ENCODE measurements around the gene ZNF695. TPM values are rescaled to one million over a fixed set of nuclear protein-coding genes. Genes with fewer than 3 reads are reported as not detected.

The ZNF695 gene
- total RNA-seq, 2 donors from 2014 or later = 1.2 to 5.3 TPM

DNA sequence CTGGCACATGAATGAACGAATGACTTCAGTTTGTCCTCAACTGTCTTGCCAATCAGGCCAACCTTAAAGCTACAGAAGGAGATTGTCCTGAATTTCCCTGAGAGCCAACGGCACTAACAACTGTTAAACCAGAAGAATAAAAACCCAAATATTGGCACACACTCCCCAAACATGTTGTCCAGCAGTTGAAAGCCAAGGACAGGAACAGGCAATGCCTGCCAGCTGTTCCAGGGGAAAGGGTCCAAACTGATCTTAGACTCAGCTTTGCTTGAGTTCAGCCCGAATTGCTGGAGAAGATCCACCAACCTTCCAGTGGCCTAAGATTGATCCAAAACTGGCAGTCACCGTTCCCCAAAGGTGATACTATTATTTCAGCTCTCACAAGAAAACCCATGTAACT lies 53.7 kb downstream of the ZNF695 start:
- Histone ChIP-seq H3K27me3 (no peaks in the 10 kb centered on the region), H3K27ac (no peak overlapping the region)
- TF ChIP-seq, protein P1, sequence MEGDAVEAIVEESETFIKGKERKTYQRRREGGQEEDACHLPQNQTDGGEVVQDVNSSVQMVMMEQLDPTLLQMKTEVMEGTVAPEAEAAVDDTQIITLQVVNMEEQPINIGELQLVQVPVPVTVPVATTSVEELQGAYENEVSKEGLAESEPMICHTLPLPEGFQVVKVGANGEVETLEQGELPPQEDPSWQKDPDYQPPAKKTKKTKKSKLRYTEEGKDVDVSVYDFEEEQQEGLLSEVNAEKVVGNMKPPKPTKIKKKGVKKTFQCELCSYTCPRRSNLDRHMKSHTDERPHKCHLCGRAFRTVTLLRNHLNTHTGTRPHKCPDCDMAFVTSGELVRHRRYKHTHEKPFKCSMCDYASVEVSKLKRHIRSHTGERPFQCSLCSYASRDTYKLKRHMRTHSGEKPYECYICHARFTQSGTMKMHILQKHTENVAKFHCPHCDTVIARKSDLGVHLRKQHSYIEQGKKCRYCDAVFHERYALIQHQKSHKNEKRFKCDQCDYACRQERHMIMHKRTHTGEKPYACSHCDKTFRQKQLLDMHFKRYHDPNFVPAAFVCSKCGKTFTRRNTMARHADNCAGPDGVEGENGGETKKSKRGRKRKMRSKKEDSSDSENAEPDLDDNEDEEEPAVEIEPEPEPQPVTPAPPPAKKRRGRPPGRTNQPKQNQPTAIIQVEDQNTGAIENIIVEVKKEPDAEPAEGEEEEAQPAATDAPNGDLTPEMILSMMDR (IDR thresholded peaks at IDR 0.05) = no peak

DNA sequence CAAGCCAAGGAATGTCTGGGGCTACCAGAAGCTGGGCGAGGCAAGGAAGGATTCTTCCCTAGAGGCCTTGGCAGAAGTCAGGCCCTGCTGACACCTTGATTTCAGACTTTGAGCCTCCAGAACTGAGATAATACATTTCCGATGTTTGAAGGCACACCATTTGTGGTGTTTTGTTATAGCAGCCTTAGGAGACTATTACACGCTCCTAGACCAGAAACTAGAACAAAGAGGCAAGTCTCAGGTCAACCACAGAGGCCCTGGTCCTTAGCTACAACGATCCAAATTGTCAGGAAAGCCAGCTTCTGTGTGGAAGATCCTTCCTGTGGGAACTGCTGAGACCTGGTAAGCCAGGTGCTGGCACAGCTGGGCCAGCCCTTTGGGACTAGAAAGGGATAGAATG lies 56.4 kb downstream of the ZNF695 start:
- H3K27me3 ChIP-seq = no peaks in the 10 kb centered on the region
- no peaks in the 10 kb centered on the region for H3K36me3 ChIP-seq
- H3K4me3 ChIP-seq = no peak overlapping the region
- no peak overlapping the region for H3K27ac ChIP-seq
- no peaks in the 10 kb centered on the region for H3K4me1 ChIP-seq
- DNase-seq = no peak
- H3K9me3 ChIP-seq = no peaks in the 10 kb centered on the region
- TF ChIP-seq, protein P1 (IDR thresholded peaks at IDR 0.05) = no peak
- no peak overlapping the region for H3K9ac ChIP-seq (ENCODE audit: low read depth in 2 of 2, low read length in 2 of 2)
- intact Hi-C loops (cut with DNase I) = no loop called here

More for the DNA sequence above, 53.7 kb downstream of the ZNF695 start:
- H3K9ac ChIP-seq (ENCODE audit: low read depth in 2 of 2, low read length in 2 of 2) = no peak overlapping the region
- H3K9me3 ChIP-seq = no peaks in the 10 kb centered on the region
- H3K4me1 ChIP-seq = no peaks in the 10 kb centered on the region
- no peak overlapping the region for H3K4me3 ChIP-seq
- no peak for DNase-seq
- no peaks in the 10 kb centered on the region for H3K36me3 ChIP-seq
- intact Hi-C loops (cut with DNase I) = no loop called here

DNA sequence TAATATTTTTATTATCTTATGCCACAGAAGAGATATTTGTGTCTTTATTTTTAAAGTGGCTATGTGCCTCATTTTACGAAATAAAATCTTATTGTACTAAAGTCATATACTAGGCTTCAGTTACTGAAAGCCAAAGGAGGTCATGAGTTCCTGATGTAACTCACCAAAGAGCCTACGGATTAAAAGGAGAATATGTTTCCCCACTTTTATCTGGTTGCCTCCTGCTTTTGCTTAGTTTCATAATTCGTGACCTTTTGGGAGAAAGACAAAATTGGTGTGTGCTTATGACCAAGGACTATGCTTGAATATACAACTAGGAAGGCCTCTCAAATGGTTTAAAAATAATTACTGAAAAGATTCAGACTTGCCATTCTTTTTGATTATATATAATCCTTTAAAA lies 57.9 kb downstream of the ZNF695 start:
- TF ChIP-seq, protein P1 (IDR thresholded peaks at IDR 0.05) = no peak
- Histone ChIP-seq H3K9ac (ENCODE audit: low read depth in 2 of 2, low read length in 2 of 2) (no peak overlapping the region), H3K27ac (no peak overlapping the region), H3K4me1 (no peaks in the 10 kb centered on the region), H3K9me3 (no peaks in the 10 kb centered on the region), H3K27me3 (no peaks in the 10 kb centered on the region), H3K4me3 (no peak overlapping the region), H3K36me3 (no peaks in the 10 kb centered on the region)
- no peak for DNase-seq
- intact Hi-C loops (cut with DNase I) = no loop called here

DNA sequence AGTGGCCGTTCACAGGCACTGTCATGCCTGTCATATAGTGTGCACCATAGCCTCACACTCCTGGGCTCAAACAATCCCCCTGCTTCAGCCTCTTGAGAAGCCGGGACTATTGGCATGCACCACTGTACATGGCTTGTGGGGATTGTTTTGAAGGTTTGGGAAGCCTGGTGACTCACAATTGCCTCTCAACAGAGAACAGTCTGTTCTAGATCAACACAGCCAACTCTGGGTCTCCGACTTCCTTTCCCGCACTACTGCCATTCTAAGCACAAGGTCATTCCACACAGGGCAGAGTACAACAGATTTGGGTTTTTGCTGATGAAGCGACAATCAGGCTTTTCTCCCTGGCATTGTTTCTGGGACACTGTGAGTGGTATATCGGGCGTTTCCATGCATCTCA lies 60.6 kb downstream of the ZNF695 start:
- intact Hi-C loops (cut with DNase I) = no loop called here
- no peaks in the 10 kb centered on the region for H3K4me1 ChIP-seq
- no peak overlapping the region for H3K9ac ChIP-seq (ENCODE audit: low read depth in 2 of 2, low read length in 2 of 2)
- H3K27me3 ChIP-seq = no peaks in the 10 kb centered on the region
- H3K36me3 ChIP-seq = no peaks in the 10 kb centered on the region
- TF ChIP-seq, protein P1 (IDR thresholded peaks at IDR 0.05) = no peak
- DNase-seq = peak; percentile 24
- H3K4me3 ChIP-seq = no peak overlapping the region
- no peak overlapping the region for H3K27ac ChIP-seq
- no peaks in the 10 kb centered on the region for H3K9me3 ChIP-seq

DNA sequence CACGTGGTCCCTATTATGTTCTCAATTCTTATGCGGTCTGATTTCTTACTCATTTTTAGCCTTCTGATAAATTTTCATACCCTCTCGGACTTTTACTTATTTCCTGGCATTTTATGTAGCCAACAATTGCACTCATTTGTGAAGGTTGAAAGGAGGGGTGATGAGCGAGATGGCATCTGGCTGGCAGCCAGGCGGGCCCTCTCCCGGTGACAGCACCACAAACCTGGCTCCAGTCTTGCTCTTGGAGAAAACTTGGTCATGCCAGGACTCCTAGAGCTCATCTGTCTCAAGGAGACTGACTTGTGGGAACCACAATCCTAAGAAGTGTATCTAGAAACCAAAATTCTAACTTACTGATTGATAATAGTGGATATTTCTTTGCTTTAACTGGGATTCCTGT lies 61.5 kb downstream of the ZNF695 start:
- Histone ChIP-seq H3K4me1 (no peaks in the 10 kb centered on the region), H3K4me3 (no peak overlapping the region), H3K36me3 (no peaks in the 10 kb centered on the region), H3K27me3 (no peaks in the 10 kb centered on the region), H3K27ac (no peak overlapping the region), H3K9me3 (no peaks in the 10 kb centered on the region), H3K9ac (ENCODE audit: low read depth in 2 of 2, low read length in 2 of 2) (no peak overlapping the region)
- intact Hi-C loops (cut with DNase I) = no loop called here
- no peak for DNase-seq
- TF ChIP-seq, protein P1 (IDR thresholded peaks at IDR 0.05) = no peak

Other genes starting within 250 kb of the ZNF695 start
- gene AHCTF1, start 76.1 kb downstream of the ZNF695 start, total RNA-seq = 10 to 100 TPM; 22.8 to 24.5 TPM
- 1 to 10 TPM; 1.7 to 2.6 TPM for gene ZNF670, start 70.8 kb upstream of the ZNF695 start, total RNA-seq
- 1 to 10 TPM; 6.2 to 6.5 TPM for gene ZNF669, start 96.3 kb upstream of the ZNF695 start, total RNA-seq
- 10 to 100 TPM; 31.6 to 43.2 TPM for gene ZNF124, start 164.0 kb upstream of the ZNF695 start, total RNA-seq
- gene VN1R5, start 248.0 kb upstream of the ZNF695 start, total RNA-seq = not detected

Measured in colonic mucosa (tissue), 4 donors.